Measurements from ENCODE around the gene ZNF92.
A peak's percentile ranks its signal among the peaks of the same experiment; 100 is the strongest.
"Not testable (repeated sequence)": the region's sequence is repeated elsewhere in the genome, so short reads cannot be mapped to it uniquely, and the experiment has no call there.

ZNF92 gene

GRCh38 chr7:65373608-65374351 lies at the start of gene ZNF92:
Gene ZNF92, plus strand, starts transcription at chr7:65373855. Its CDS starts 143 bp downstream, at chr7:65373998.
- peak; percentile 99 to 100 (median 100) for DNase-seq

- DNase-seq, result no peak
These were observed 47.7 kb upstream of the ZNF92 start for GRCh38 chr7:65325793-65326432.

DNA sequence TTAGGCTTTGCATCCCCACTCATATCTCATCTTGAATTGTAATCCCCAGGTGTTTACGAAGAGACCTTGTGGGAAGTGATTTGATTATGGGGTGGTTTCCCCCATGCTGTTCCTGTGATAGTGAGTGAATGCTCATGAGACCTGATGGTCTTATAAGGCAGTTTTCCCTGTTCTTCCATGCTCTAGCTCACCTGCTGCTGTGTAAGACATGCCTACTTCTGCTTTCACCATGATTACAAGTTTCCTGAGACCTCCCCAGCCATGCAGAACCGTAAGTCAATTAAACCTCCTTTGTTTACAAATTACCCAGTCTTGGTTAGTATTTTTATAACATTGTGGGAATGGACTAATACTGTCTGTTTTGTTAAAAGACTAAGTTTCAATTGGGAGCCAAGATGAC lies 35.3 kb upstream of the ZNF92 start:
- DNase-seq, result no peak

- DNase-seq, result no peak
These were observed 34.4 kb upstream of the ZNF92 start for GRCh38 chr7:65339257-65339656.

GRCh38 chr7:65342723-65343629 lies 30.7 kb upstream of the ZNF92 start:
- DNase-seq, result no peak

DNA sequence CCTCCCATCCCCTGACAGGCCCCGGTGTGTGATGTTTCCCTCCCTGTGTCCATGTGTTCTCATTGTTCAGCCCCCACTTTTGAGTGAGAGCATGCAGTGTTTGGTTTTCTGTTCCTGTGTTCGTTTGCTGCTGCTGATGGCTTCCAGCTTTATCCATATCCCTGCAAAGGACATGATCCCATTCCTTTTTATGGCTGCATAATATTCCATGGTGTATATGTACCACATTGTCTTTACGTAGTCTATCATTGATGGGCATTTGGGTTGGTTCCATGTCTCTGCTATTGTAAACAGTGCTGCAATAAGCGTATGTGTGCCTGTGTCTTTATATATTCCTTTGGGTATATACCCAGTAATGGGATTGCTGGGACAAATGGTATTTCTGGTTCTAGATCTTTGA lies 29.1 kb upstream of the ZNF92 start:
- DNase-seq, result not testable (repeated sequence)

DNA sequence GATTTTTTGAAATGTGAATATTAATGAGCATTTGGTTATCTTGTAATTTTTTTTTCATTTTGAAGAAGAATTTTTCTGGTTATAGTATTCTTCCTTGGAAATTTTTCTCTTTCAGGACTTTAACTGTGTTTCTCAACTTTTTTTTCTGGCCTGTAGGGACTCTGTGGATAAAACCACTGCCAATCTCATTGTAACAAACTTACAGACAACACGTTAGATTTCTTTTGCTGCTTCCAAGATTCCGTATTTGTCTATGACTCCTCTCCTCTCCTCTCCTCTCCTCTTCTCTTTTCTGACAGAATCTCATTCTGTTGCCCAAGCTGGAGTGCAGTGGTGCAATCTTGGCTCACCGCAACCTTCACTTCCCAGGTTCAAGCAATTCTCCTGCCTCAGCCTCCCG lies 19.4 kb upstream of the ZNF92 start:
- no peak for DNase-seq

DNA sequence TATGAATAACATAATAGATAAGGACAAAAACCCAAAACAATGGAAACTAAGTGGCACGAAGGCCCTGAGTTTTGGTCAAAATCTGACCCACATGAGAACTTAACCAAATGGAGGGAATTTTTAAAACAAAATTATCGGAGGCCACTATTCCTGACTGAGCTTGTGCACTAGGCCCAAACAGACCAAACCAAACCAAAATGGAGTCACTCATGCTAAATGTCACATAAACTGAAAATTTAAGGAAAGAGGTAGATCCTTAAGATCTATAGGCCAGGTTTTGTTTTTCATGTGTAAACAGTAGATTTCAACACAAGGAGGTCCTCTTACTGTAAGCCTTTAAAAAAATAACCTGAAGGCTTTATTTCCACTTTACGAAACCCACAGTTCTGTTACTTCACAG lies 3.8 kb upstream of the ZNF92 start:
- DNase-seq, result no peak

DNA sequence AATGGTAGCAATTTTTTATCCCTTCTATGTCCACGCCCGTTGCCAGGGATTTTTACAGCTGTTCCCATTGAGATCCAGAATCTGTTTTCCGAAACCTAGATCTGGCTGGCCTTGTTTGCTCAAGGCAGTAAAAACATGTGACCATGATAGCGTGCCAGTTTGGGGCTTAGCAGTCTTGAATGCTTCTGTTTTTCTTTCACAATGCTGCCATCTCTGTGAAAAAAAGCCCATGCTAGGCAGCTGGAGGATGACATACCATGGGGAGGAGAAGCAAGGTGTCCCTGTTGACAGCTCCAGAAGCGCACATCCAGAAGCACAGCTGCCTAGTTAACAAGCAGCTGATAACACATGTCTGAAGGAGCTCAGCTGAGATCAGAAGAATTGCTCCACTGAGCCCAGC lies 2.2 kb upstream of the ZNF92 start:
- no peak for DNase-seq

DNA sequence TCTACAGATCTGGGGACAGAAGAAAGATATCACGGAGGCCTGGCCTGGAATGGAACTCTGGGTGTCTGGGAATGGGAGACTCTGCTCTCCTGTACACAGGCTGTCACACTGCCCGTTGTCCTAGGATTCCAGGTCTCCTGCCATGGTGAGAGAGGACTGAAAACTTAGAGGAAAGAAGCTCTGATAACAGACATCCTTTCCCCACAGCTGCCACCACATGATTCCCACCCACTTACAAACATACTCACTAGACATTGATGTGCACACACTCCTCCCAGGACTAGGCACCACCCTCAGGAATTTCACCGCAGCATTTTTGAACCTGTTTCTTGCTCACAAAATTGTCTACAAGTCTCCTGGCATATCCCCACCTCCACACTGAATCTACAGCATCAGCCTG lies 5.7 kb downstream of the ZNF92 start:
- no peak for DNase-seq

GRCh38 chr7:65381742-65382141 lies 8.1 kb downstream of the ZNF92 start:
- no peak for DNase-seq

GRCh38 chr7:65382452-65382851 lies 8.8 kb downstream of the ZNF92 start:
- DNase-seq, result no peak

DNA sequence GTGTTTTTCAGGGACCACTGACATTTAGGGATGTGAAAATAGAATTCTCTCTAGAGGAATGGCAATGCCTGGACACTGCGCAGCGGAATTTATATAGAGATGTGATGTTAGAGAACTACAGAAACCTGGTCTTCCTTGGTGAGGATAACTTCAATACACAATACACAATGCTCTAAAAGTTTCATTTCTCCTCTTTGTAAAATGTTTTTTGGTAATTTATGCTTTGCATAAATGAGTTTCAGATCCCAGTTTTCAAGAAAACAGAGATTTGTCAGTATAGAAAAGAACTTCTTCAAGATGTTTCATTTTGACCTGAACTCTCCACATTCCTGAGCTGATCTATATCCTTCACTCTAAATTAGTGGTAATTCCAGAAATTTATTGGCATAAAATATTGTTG lies 14.2 kb downstream of the ZNF92 start:
- DNase-seq, result no peak

DNA sequence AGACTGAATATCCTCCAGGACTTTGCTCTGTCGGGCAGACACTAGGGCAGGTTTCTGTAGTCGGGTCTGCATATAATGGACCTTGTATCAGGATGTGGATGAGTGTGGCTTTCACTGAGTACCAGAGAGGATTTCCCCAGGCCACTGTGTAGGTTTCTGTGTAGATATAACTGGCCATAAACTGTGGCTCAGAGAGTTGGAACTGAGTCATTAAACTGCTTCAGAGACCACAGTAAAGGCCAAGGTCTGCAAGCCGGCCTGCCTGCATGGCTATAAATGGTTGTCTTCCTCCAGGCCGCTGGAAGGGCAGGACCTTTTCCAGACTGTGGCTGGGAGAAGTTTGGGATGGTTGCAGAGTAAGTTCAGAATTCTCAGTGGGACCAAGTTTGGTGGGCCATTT lies 16.9 kb downstream of the ZNF92 start:
- no peak for DNase-seq

- peak in 1 of 3 experiments; percentile 25 for DNase-seq
These were observed 24.1 kb downstream of the ZNF92 start for GRCh38 chr7:65397730-65398142.

DNA sequence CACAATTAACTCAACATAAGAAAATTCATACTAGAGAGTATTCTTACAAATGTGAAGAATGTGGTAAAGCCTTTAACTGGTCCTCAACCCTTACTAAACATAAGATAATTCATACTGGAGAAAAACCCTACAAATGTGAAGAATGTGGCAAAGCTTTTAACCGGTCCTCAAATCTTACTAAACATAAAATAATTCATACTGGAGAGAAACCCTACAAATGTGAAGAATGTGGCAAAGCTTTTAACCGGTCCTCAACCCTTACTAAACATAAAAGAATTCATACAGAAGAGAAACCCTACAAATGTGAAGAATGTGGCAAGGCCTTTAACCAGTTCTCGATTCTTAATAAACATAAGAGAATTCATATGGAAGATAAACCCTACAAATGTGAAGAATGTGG lies 25.0 kb downstream of the ZNF92 start:
- not testable (repeated sequence) for DNase-seq

DNA sequence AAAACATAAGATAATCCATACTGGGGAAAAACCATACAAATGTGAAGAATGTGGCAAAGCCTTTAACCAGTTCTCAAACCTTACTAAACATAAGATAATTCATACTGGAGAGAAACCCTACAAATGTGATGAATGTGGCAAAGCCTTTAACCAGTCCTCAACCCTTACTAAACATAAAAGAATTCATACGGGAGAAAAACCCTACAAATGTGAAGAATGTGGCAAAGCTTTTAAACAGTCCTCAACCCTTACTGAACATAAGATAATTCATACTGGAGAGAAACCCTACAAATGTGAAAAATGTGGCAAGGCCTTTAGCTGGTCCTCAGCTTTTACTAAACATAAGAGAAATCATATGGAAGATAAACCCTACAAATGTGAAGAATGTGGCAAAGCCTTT lies 25.4 kb downstream of the ZNF92 start:
- DNase-seq, result not testable (repeated sequence)

DNA sequence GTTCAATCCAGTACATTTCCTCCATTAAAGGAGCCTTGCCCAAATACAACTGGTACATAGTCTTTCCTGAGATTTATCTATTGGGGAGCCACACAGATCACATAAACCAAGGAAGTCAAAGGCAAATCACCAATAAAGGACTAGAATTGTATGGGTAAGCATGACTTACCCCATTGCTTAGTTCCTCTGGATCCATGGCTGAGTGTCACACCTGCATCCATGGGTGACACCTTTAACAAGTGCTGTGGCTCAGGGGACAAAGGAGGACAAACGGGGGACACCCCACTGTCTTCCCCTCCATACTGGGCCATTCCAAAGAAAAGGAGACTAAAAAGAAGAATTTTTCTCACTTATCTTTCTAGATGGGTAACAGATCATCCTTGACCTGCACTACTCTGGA lies 30.4 kb downstream of the ZNF92 start:
- no peak for DNase-seq

- not testable (repeated sequence) for DNase-seq
These were observed 33.1 kb downstream of the ZNF92 start for GRCh38 chr7:65406706-65407105.

GRCh38 chr7:65409363-65409762 lies 35.7 kb downstream of the ZNF92 start:
- no peak for DNase-seq

- DNase-seq, result no peak
These were observed 37.6 kb downstream of the ZNF92 start for GRCh38 chr7:65411249-65411648.

DNA sequence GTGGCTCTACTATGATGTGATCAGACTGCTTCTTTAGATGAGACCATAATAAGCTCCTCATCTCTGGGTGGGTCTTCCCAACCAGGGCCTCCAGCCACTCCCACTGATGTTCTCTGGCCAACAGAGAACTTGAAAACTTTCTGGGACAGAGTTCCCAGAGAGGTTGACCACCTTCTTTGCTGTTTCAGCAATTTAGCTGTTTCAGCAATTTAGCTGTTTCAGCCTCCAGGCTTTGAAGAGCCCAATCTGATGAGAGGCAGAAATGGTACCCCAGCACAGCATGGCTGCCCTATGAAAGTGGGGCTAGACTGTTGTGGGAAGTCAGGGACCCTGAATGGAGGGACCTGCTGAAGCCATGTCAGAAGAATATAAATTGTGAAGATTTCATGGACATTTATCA lies 49.0 kb downstream of the ZNF92 start:
- no peak for DNase-seq

DNA sequence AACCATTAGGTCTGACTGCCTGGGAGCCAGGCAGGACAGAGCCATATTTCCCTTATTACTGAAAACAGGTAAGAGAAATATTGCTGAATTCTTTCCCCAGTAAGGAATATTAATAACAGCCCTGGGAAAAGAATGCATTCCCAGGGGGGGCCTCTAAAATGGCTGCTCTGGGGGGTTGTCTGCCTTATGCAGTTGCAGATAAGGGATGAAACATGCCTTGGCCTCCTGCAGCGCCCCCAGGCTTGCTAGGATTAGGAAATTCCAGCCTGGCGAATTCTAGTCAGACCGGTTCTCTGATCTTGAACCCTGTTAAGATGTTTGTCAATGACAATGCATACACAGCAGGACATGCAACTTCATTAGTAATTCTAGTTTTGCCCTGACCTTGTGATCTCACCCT lies 49.6 kb downstream of the ZNF92 start:
- DNase-seq, result not testable (repeated sequence)

Data from NCI-H1417 (cell line).